SU-DHL-6 (cell line): ENCODE results near the gene PPFIA2.

Experiments used
- H2AFZ ChIP-seq: fragments of 200-600 bp; sonication (generic); 2 replicates; pipeline ENCODE4 v1.6.1; 2014; ENCODE audit warnings: low read depth, mild to moderate bottlenecking, moderate library complexity, mixed read lengths, antibody characterized with exemption, low read length; ENCODE audit not compliant: severe bottlenecking
- H3F3A ChIP-seq: fragments of 200-600 bp; shearing (Covaris generic); 2 replicates; pipeline ENCODE4 v1.6.0; 2016; ENCODE audit warnings: antibody characterized with exemption, mild to moderate bottlenecking; ENCODE audit not compliant: insufficient read depth
- H3K27ac ChIP-seq: fragments of 200-600 bp; sonication (generic); 2 replicates; pipeline ENCODE4 v1.5.1; 2016; ENCODE audit warnings: low read depth, mild to moderate bottlenecking, low read length, moderate library complexity, mixed read lengths
- H3K27me3 ChIP-seq: fragments of 200-600 bp; sonication (generic), shearing (Covaris generic); 2 replicates; pipeline ENCODE4 v1.6.0; 2014; ENCODE audit warnings: mild to moderate bottlenecking, low read length
- H3K36me3 ChIP-seq: fragments of 200-600 bp; sonication (generic); 2 replicates; pipeline ENCODE4 v1.6.1; 2014; ENCODE audit warnings: mild to moderate bottlenecking, low read length, mixed read lengths
- H3K4me2 ChIP-seq: fragments of 300-600, 200-600 bp; shearing (Covaris generic), sonication (generic); 2 replicates; pipeline ENCODE4 v1.6.0; 2014; ENCODE audit warnings: low read length, low read depth, mild to moderate bottlenecking; ENCODE audit not compliant: poor library complexity, severe bottlenecking
- H3K4me3 ChIP-seq: fragments of 200-600 bp; sonication (generic); 2 replicates; pipeline ENCODE4 v1.5.1; 2014; ENCODE audit warnings: antibody characterized with exemption, low read length, mild to moderate bottlenecking, mixed read lengths; ENCODE audit not compliant: insufficient read depth, poor library complexity, severe bottlenecking
- H3K79me2 ChIP-seq: fragments of 200-600 bp; sonication (generic); 2 replicates; pipeline ENCODE4 v1.6.1; 2014; ENCODE audit warnings: mild to moderate bottlenecking, low read length, moderate library complexity; ENCODE audit not compliant: insufficient read depth
- H3K9ac ChIP-seq: fragments of 200-600 bp; sonication (generic); 2 replicates; pipeline ENCODE4 v1.7.0; 2014; ENCODE audit warnings: mild to moderate bottlenecking, low read length
- H3K9me2 ChIP-seq: fragments of 200-600 bp; sonication (generic); replicated peaks from 2 replicates; pipeline ENCODE4 v1.6.1; 2014; ENCODE audit warnings: low read length; ENCODE audit not compliant: insufficient read depth
- H3K9me3 ChIP-seq: fragments of 200-600 bp; sonication (generic); 2 replicates; pipeline ENCODE4 v1.6.1; 2014; ENCODE audit warnings: low read length, mixed read lengths; ENCODE audit not compliant: insufficient read depth
- H4K20me1 ChIP-seq: fragments of 200-600 bp; sonication (generic); 2 replicates; pipeline ENCODE4 v1.6.1; 2014; ENCODE audit warnings: low read depth, mild to moderate bottlenecking, antibody characterized with exemption, low read length, moderate library complexity, mixed read lengths
- EZH2phosphoT487 ChIP-seq: fragments of 200-600 bp; sonication (generic), shearing (Covaris generic); conservative IDR thresholded peaks from 2 replicates; pipeline ENCODE4 v1.6.1; 2018; ENCODE audit warnings: mild to moderate bottlenecking, antibody characterized with exemption, low read length, moderate library complexity, mixed read lengths
- TF ChIP-seq, protein P1 (sequence below): fragments of 200-600 bp; sonication (generic); IDR thresholded peaks from one replicate; pipeline ENCODE4 v1.5.1; 2017; ENCODE audit warnings: antibody characterized with exemption, mild to moderate bottlenecking, low read length, moderate library complexity; ENCODE audit not compliant: insufficient read depth, poor library complexity, severe bottlenecking

The PPFIA2 gene

DNA sequence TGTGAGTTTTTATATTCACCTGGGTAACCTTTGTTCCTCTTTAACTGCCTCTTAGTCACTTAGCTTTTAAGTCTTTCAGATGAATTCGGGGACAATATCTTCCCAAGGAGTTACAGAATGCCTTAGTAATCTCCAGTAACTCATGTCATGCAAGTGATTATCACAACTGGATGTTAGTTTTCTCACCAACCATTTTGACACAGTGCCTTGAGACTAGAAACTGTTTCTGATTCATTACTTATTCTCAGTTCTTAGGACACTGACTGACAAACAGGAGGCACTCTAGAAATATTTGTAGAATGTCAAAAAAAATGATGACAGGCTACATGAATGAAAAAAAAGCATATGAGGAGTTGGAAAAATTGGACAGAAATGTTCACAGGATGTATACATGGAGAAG is 346.2 kb downstream of the PPFIA2 start:
- H3K27me3 ChIP-seq, result no peaks in the 10 kb centered on the region
- no peaks in the 10 kb centered on the region for H4K20me1 ChIP-seq
- no peaks in the 10 kb centered on the region for H3K9me2 ChIP-seq
- no peak overlapping the region for H3K4me3 ChIP-seq
- no peaks in the 10 kb centered on the region for H3K9me3 ChIP-seq
- H3K79me2 ChIP-seq, result no peaks in the 10 kb centered on the region
- no peak overlapping the region for H3K4me2 ChIP-seq
- H3K27ac ChIP-seq, result no peak overlapping the region
- H3K9ac ChIP-seq, result no peak overlapping the region
- TF ChIP-seq, protein P1, sequence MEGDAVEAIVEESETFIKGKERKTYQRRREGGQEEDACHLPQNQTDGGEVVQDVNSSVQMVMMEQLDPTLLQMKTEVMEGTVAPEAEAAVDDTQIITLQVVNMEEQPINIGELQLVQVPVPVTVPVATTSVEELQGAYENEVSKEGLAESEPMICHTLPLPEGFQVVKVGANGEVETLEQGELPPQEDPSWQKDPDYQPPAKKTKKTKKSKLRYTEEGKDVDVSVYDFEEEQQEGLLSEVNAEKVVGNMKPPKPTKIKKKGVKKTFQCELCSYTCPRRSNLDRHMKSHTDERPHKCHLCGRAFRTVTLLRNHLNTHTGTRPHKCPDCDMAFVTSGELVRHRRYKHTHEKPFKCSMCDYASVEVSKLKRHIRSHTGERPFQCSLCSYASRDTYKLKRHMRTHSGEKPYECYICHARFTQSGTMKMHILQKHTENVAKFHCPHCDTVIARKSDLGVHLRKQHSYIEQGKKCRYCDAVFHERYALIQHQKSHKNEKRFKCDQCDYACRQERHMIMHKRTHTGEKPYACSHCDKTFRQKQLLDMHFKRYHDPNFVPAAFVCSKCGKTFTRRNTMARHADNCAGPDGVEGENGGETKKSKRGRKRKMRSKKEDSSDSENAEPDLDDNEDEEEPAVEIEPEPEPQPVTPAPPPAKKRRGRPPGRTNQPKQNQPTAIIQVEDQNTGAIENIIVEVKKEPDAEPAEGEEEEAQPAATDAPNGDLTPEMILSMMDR, result no peak
- no peak for TF ChIP-seq EZH2phosphoT487
- H2AFZ ChIP-seq, result no peak overlapping the region
- no peaks in the 10 kb centered on the region for H3F3A ChIP-seq
- H3K36me3 ChIP-seq, result no peaks in the 10 kb centered on the region

DNA sequence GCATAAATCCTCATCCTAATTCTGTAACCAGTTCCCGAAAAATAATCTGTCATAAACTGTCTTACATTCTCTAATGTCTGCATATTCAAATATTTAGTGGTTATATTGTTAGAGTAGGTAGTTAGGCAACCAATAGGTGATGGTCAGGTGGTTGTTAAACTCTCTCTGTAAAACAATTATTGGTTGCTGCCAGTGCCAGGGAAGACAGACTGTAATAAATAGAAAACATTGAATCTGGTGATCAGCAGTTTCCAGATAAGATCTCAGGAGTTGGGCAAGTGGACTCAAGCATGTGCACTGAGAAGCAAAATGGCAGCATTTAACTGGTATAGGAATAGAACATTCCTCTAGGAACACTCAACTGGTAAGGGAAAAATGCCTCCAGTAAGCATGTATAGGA is 355.8 kb downstream of the PPFIA2 start:
- Histone ChIP-seq H2AFZ (no peak overlapping the region), H3K27me3 (no peaks in the 10 kb centered on the region), H3K27ac (no peak overlapping the region), H3K9ac (no peak overlapping the region), H3K9me3 (no peaks in the 10 kb centered on the region), H3K4me2 (no peak overlapping the region), H3K9me2 (no peaks in the 10 kb centered on the region), H3K36me3 (no peaks in the 10 kb centered on the region), H3K4me3 (no peak overlapping the region), H3K79me2 (no peaks in the 10 kb centered on the region), H4K20me1 (no peaks in the 10 kb centered on the region), H3F3A (no peaks in the 10 kb centered on the region)
- no peak for TF ChIP-seq EZH2phosphoT487
- TF ChIP-seq, protein P1, result no peak

DNA sequence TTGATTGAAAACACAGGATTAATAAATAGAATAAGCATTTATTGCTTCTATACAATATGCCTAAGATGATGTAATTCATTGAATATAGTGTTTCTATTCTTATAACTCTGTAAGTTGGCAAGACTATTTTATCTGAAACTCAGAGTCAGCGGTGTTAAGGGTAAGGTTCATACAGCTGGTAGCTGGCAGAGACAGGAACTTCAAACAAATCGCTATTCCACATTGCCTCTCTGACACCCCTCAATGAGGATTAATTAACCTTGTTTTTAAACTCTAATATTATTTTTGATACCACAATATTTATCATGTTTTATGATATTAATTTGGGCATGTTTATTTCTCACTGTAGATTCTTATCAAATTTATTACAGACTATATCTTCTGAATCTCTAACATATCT is 357.9 kb downstream of the PPFIA2 start:
- no peak overlapping the region for H3K4me2 ChIP-seq
- no peaks in the 10 kb centered on the region for H3K9me2 ChIP-seq
- no peaks in the 10 kb centered on the region for H4K20me1 ChIP-seq
- no peaks in the 10 kb centered on the region for H3K9me3 ChIP-seq
- no peak overlapping the region for H3K9ac ChIP-seq
- TF ChIP-seq EZH2phosphoT487, result no peak
- TF ChIP-seq, protein P1, result no peak
- H3K79me2 ChIP-seq, result no peaks in the 10 kb centered on the region
- no peaks in the 10 kb centered on the region for H3F3A ChIP-seq
- H3K4me3 ChIP-seq, result no peak overlapping the region
- H2AFZ ChIP-seq, result no peak overlapping the region
- no peaks in the 10 kb centered on the region for H3K27me3 ChIP-seq
- H3K36me3 ChIP-seq, result no peaks in the 10 kb centered on the region
- H3K27ac ChIP-seq, result no peak overlapping the region

DNA sequence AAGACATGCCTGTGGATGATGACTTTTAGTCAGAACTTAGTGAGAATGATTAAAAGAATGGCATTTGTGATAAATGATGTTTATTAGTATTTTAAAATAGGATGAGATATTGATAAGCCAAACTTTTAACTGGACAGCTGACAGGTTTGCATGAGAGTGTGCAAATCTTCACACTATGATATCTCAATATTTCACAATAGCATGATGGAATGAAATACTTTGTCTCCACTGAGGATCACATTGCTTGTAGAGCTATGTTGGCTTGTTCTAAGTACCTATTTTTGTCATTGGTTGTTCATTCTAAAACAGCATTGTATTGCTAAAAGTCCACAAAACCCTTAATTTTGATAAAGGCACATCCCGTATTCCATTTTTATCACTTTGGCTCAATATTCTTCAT is 359.1 kb downstream of the PPFIA2 start:
- Histone ChIP-seq H3K27ac (no peak overlapping the region), H2AFZ (no peak overlapping the region), H3K36me3 (no peaks in the 10 kb centered on the region), H3K4me3 (no peak overlapping the region), H3F3A (no peaks in the 10 kb centered on the region), H3K4me2 (no peak overlapping the region), H4K20me1 (no peaks in the 10 kb centered on the region), H3K27me3 (no peaks in the 10 kb centered on the region), H3K79me2 (no peaks in the 10 kb centered on the region), H3K9me3 (no peaks in the 10 kb centered on the region), H3K9me2 (no peaks in the 10 kb centered on the region), H3K9ac (no peak overlapping the region)
- no peak for TF ChIP-seq EZH2phosphoT487
- TF ChIP-seq, protein P1, result no peak
